Loucy (cell line): ENCODE data around the gene ARF6.

Experiments
- H2AFZ ChIP-seq: fragments of 200-600 bp; sonication (generic); 2 replicates; pipeline ENCODE4 v1.6.0; 2016; ENCODE audit warnings: antibody characterized with exemption, mild to moderate bottlenecking, low read length, moderate library complexity
- H3F3A ChIP-seq: fragments of 200-600 bp; 2 replicates; pipeline ENCODE4 v1.6.0; 2016; ENCODE audit warnings: antibody characterized with exemption, low read depth, mild to moderate bottlenecking
- H3K27me3 ChIP-seq: fragments of 200-600 bp; sonication (generic); 2 replicates; pipeline ENCODE4 v1.6.1; 2014; ENCODE audit warnings: low read length, mild to moderate bottlenecking; ENCODE audit not compliant: insufficient read depth, poor library complexity, severe bottlenecking
- H3K36me3 ChIP-seq: fragments of 200-600 bp; sonication (generic); 2 replicates; pipeline ENCODE4 v1.6.1; 2016; ENCODE audit warnings: low read length; ENCODE audit not compliant: insufficient read depth
- H3K4me1 ChIP-seq: fragments of 200-600 bp; sonication (generic); 2 replicates; pipeline ENCODE4 v1.5.1; 2014; ENCODE audit warnings: low read length, mild to moderate bottlenecking; ENCODE audit not compliant: insufficient read depth, poor library complexity, severe bottlenecking
- H3K4me2 ChIP-seq: fragments of 200-600 bp; sonication (generic); 2 replicates; pipeline ENCODE4 v1.6.0; 2014; ENCODE audit warnings: antibody characterized with exemption, low read length, low read depth, mild to moderate bottlenecking; ENCODE audit not compliant: poor library complexity, severe bottlenecking
- H3K4me3 ChIP-seq: fragments of 200-600 bp; sonication (generic); 2 replicates; pipeline ENCODE4 v1.5.1; 2014; ENCODE audit warnings: low read length, mild to moderate bottlenecking, mixed read lengths; ENCODE audit not compliant: poor library complexity, severe bottlenecking
- H3K79me2 ChIP-seq: fragments of 200-600 bp; sonication (generic); 2 replicates; pipeline ENCODE4 v1.6.1; 2014; ENCODE audit warnings: low read length; ENCODE audit not compliant: insufficient read depth
- H3K9ac ChIP-seq: fragments of 200-600 bp; sonication (generic); 2 replicates; pipeline ENCODE4 v1.6.0; 2014; ENCODE audit warnings: mild to moderate bottlenecking, low read depth, low read length, moderate library complexity; ENCODE audit not compliant: poor library complexity, severe bottlenecking
- H3K9me2 ChIP-seq: fragments of 200-600 bp; sonication (generic); replicated peaks from 2 replicates; pipeline ENCODE4 v1.6.1; 2016; ENCODE audit warnings: low read depth, low read length, mixed read lengths
- H3K9me3 ChIP-seq: fragments of 200-600 bp; sonication (generic); 2 replicates; pipeline ENCODE4 v1.6.1; 2014; ENCODE audit warnings: mild to moderate bottlenecking, antibody characterized with exemption, low read length, low read depth; ENCODE audit not compliant: insufficient read depth
- H4K20me1 ChIP-seq: fragments of 200-600 bp; sonication (generic); 2 replicates; pipeline ENCODE4 v1.6.0; 2014; ENCODE audit warnings: antibody characterized with exemption, low read length, mild to moderate bottlenecking; ENCODE audit not compliant: insufficient read depth, poor library complexity, severe bottlenecking
- EZH2phosphoT487 ChIP-seq: fragments of 200-600 bp; IDR thresholded peaks from 2 replicates; pipeline ENCODE4 v1.6.1; 2018; ENCODE audit warnings: antibody characterized with exemption, mild to moderate bottlenecking, moderate library complexity, borderline replicate concordance
- TF ChIP-seq, protein P1 (sequence below): fragments of 200-600 bp; sonication (generic); conservative IDR thresholded peaks from 2 replicates; pipeline ENCODE4 v1.5.1; 2014; ENCODE audit warnings: mild to moderate bottlenecking, antibody characterized with exemption, low read length

Gene ARF6

DNA sequence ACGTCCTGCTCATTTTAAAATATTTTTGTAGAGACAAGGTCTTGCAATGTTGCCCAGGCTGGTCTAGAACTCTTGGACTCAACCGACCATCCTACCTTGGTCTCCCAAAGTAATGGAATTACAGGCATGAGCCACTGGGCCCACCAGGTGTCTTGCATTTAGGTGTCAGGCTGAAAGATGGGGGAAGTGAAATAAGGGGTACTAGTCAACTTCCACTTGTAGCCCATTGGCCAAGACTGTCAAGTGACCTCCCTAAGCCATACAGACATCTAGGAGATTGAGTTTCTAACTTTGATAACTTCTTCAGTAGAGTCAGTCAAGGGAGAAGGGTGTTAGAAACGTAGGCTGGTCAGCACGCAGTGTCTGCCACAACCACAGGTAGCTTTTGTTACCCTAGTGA, 32.0 kb downstream of the ARF6 start:
- H3K4me1 ChIP-seq, result peaks cover 10% of the 10 kb centered on the region
- no peak overlapping the region for H3K4me2 ChIP-seq
- H2AFZ ChIP-seq, result no peak overlapping the region
- H3K79me2 ChIP-seq, result no peaks in the 10 kb centered on the region
- H3F3A ChIP-seq, result no peaks in the 10 kb centered on the region
- H3K27me3 ChIP-seq, result no peaks in the 10 kb centered on the region
- no peak overlapping the region for H3K4me3 ChIP-seq
- no peaks in the 10 kb centered on the region for H3K9me3 ChIP-seq
- H3K9ac ChIP-seq, result no peak overlapping the region
- no peaks in the 10 kb centered on the region for H3K36me3 ChIP-seq
- no peak for TF ChIP-seq EZH2phosphoT487
- TF ChIP-seq, protein P1, sequence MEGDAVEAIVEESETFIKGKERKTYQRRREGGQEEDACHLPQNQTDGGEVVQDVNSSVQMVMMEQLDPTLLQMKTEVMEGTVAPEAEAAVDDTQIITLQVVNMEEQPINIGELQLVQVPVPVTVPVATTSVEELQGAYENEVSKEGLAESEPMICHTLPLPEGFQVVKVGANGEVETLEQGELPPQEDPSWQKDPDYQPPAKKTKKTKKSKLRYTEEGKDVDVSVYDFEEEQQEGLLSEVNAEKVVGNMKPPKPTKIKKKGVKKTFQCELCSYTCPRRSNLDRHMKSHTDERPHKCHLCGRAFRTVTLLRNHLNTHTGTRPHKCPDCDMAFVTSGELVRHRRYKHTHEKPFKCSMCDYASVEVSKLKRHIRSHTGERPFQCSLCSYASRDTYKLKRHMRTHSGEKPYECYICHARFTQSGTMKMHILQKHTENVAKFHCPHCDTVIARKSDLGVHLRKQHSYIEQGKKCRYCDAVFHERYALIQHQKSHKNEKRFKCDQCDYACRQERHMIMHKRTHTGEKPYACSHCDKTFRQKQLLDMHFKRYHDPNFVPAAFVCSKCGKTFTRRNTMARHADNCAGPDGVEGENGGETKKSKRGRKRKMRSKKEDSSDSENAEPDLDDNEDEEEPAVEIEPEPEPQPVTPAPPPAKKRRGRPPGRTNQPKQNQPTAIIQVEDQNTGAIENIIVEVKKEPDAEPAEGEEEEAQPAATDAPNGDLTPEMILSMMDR, result no peak
- no peaks in the 10 kb centered on the region for H4K20me1 ChIP-seq
- H3K9me2 ChIP-seq, result no peaks in the 10 kb centered on the region

DNA sequence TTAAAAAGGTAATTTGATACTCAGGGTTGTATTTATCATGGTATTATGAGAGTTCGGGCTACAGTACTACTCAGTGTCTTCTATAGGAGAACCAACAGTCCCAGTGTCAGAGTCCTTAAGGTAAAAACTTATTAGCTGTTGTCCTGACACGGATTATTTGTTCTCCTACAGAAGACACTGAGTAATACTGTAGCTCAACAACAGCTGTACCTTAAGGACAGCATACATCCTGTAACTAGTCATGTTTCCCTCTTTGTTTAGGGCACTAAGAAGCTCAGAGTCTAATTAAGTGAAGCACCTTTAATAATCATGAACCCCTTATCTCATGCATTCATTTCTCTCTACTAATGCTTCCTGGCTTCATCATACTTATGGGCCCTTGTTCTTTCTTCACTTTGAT, 33.9 kb downstream of the ARF6 start:
- no peak overlapping the region for H3K9ac ChIP-seq
- no peaks in the 10 kb centered on the region for H3F3A ChIP-seq
- H3K4me2 ChIP-seq, result no peak overlapping the region
- no peaks in the 10 kb centered on the region for H4K20me1 ChIP-seq
- no peak overlapping the region for H2AFZ ChIP-seq
- H3K79me2 ChIP-seq, result no peaks in the 10 kb centered on the region
- no peaks in the 10 kb centered on the region for H3K27me3 ChIP-seq
- H3K9me2 ChIP-seq, result no peaks in the 10 kb centered on the region
- no peak for TF ChIP-seq EZH2phosphoT487
- TF ChIP-seq, protein P1, result no peak
- H3K4me1 ChIP-seq, result peaks cover 10% of the 10 kb centered on the region
- H3K36me3 ChIP-seq, result no peaks in the 10 kb centered on the region
- H3K9me3 ChIP-seq, result no peaks in the 10 kb centered on the region
- no peak overlapping the region for H3K4me3 ChIP-seq

DNA sequence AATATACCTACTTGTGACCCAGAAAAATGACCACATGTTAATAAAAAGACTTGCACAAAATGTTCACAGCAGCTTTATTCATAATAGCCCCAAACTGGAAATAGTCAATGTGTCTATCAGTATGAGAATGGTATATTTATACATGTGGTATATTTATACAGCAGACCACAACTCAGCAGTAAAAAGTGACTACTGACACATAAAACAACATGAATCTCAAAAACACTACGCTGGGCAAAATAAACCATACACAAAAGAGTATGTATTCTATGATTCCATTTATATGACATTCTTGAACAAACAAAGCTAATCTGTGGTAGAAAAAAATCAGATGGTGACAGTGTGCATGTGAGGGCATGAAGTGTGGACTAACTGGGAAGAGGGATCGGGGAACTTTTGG, 35.1 kb downstream of the ARF6 start:
- Histone ChIP-seq H3K9ac (no peak overlapping the region), H3K9me3 (no peaks in the 10 kb centered on the region), H3K36me3 (no peaks in the 10 kb centered on the region), H4K20me1 (no peaks in the 10 kb centered on the region), H3K9me2 (no peaks in the 10 kb centered on the region), H3K4me2 (no peak overlapping the region), H2AFZ (no peak overlapping the region), H3K79me2 (no peaks in the 10 kb centered on the region), H3K27me3 (no peaks in the 10 kb centered on the region), H3K4me1 (peaks cover 8% of the 10 kb centered on the region), H3K4me3 (no peak overlapping the region), H3F3A (no peaks in the 10 kb centered on the region)
- no peak for TF ChIP-seq EZH2phosphoT487
- TF ChIP-seq, protein P1, result no peak
